HL-60 (cell line): ENCODE measurements around the gene CCDC142.

Source experiments
- DNase-seq, 2 experiments: peaks; one replicate each; pipeline ENCODE4 v3.0.0-alpha.2; 2010 to 2020; ENCODE audit warnings: low read depth in 1 of 2, low spot score in 1 of 2
- H3K27ac ChIP-seq: fragments of 250-450 bp; sonication (Bioruptor Pico); replicated peaks from 2 replicates; pipeline ENCODE4 v1.5.1; 2020; ENCODE audit warnings: mild to moderate bottlenecking, moderate library complexity
- H3K27me3 ChIP-seq: fragments of 250-450 bp; sonication (Bioruptor Pico); 2 replicates; pipeline ENCODE4 v1.5.1; 2021; ENCODE audit warnings: mild to moderate bottlenecking, moderate library complexity; ENCODE audit not compliant: insufficient read depth, poor library complexity, severe bottlenecking
- H3K4me3 ChIP-seq: replicated peaks from 2 replicates; pipeline ENCODE4 v1.5.1; 2011; ENCODE audit warnings: mild to moderate bottlenecking, control low read depth, low read length; ENCODE audit not compliant: insufficient read depth
- CTCF ChIP-seq: IDR thresholded peaks from one replicate; pipeline ENCODE4 v1.5.1; 2011; ENCODE audit warnings: low read length, control low read depth, inconsistent platforms; ENCODE audit not compliant: insufficient read depth
- GABPA ChIP-seq: IDR thresholded peaks from 2 replicates; pipeline ENCODE4 v1.6.1; 2012; ENCODE audit warnings: low read depth
- POLR2AphosphoS5 ChIP-seq: IDR thresholded peaks from 2 replicates; pipeline ENCODE4 v1.6.1; 2012; ENCODE audit warnings: low read depth
- REST ChIP-seq: IDR thresholded peaks from 2 replicates; pipeline ENCODE4 v1.6.1; 2012; ENCODE audit warnings: low read depth; ENCODE audit not compliant: insufficient replicate concordance
- SPI1 ChIP-seq: IDR thresholded peaks from 2 replicates; pipeline ENCODE4 v1.6.1; 2012; ENCODE audit warnings: low read depth, mild to moderate bottlenecking, borderline replicate concordance

Gene CCDC142

DNA sequence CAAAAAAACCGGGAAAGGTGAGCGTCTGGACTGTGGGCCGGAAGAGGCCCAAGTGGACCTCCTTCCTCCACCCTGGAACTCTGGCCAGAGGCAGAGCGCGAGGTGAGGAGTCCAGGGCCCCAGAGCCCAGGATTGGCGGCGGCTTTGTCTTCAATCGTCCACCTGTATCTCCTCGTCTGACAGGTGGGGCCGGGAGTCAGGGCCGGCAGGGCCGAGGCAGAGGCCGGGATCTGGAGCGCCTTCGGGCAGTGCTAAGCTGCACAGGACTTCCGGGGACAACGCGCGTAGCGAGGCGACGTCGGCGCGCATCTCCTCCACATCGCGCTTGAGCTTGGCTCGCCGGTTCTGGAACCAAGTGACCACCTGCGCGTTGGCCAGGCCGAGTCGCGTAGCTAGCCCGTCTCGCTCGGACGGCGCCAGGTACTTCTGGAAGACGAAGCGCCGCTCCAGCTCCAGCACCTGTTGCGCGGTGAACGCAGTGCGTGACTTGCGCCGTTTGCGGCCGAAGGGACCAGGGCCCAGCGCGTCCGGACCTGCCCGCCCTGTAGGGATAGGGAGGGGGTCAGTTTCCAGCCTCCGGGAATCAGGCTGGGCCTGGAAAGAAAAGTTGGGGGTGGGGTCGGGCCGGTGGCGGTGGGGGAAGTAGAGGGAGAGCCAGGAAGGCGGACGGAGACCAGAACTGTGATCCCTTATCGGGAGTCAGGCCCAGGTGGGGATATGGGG lies 15.1 kb upstream of the CCDC142 start:
- peaks cover 52% of the 10 kb centered on the region for H3K27me3 ChIP-seq
- H3K27ac ChIP-seq: no peak overlapping the region
- no peak for DNase-seq
- TF ChIP-seq SPI1: no peak
- TF ChIP-seq REST: no peak
- no peak for TF ChIP-seq POLR2AphosphoS5
- TF ChIP-seq GABPA: no peak
- TF ChIP-seq CTCF: no peak
- no peak overlapping the region for H3K4me3 ChIP-seq

DNA sequence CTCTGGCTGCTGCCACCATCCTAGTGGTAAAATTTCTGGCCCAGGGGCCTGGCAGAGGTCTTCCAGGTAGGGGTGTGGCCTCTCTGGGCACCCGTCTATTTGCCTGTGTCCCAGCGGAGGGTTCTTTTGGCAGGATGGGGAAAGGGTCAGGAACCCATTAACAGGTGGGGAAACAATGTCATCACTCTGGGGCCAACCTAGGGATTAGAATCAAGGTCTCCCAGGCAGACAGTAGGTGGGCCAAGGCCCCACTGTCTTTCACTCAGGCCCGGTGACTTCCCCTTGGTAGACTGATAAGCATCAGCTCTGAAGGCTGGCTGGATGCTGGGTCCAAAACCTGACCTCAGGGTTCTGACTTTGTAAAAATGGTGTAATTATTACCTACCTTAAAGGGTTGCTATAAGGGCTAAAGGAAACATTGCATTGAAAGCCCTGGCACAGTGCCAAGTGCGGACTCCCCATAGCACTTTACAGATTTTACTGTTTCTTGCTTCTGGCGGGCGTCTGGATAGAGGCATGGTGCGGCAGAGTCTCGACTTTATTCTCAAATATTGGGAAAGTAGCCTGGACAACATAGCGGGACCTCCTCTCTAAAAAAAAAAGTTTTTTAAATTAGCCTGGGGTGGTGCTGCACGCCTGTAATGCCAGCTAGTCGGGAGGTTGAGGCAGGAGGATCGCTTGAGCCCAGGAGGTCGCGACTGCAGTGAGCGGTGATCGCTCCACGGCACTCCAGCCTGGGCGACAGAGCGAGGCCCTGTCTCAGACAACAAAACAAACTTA lies 14.4 kb upstream of the CCDC142 start:
- peaks cover 45% of the 10 kb centered on the region for H3K27me3 ChIP-seq
- H3K4me3 ChIP-seq: no peak overlapping the region
- DNase-seq: no peak
- no peak for TF ChIP-seq REST
- TF ChIP-seq POLR2AphosphoS5: no peak
- TF ChIP-seq GABPA: no peak
- no peak for TF ChIP-seq CTCF
- TF ChIP-seq SPI1: no peak
- H3K27ac ChIP-seq: no peak overlapping the region

DNA sequence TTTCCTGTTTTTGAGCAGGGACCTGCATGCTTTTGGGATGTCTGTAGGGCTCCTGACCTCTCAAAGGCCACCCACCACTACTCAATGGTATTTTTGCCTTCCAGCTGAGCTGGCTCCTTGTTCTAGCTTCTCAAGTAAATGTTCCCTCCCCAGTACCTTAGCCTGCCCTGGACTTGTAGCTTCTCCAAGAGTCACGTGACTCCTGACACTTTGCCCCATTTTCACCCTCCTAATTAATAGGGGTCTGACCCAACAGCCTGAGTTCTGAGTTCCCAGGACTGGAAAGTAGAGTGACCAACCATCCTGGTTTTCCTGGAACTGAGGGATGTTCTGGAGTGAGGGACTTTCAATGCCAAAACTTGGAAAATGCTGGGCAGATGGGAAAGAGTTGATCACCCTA lies 12.6 kb upstream of the CCDC142 start:
- no peak for DNase-seq
- no peak for TF ChIP-seq GABPA
- no peak for TF ChIP-seq REST
- no peak for TF ChIP-seq SPI1
- no peak for TF ChIP-seq POLR2AphosphoS5
- no peak for TF ChIP-seq CTCF
- Histone ChIP-seq H3K4me3 (no peak overlapping the region), H3K27ac (no peak overlapping the region), H3K27me3 (peaks cover 30% of the 10 kb centered on the region)
